K562 (cell line): Measurements from ENCODE around the gene PIK3AP1. TPM values are rescaled to one million over a fixed set of nuclear protein-coding genes. Genes with fewer than 3 reads are reported as not detected.
A peak's percentile ranks its signal among the peaks of the same experiment; 100 is the strongest.

ENCODE experiments used
- ARID3A ChIP-seq: IDR thresholded peaks from 2 replicates; pipeline ENCODE4 v1.6.1; 2012; ENCODE audit warnings: low read depth, low read length, improper control_type of control experiment, borderline replicate concordance
- BCLAF1 ChIP-seq, 2 experiments: fragments of 450-650 bp in 1 of 2; IDR thresholded peaks; 2 replicates each; pipeline ENCODE4 v1.6.1; 2011 to 2017; ENCODE audit warnings: low read depth in 2 of 2, antibody characterized with exemption in 1 of 2, borderline replicate concordance in 1 of 2, low read length in 1 of 2, mild to moderate bottlenecking in 1 of 2, mixed read lengths in 1 of 2; ENCODE audit not compliant: control insufficient read depth in 1 of 2
- CREM ChIP-seq: IDR thresholded peaks from 2 replicates; pipeline ENCODE4 v1.6.1; 2014; ENCODE audit warnings: antibody characterized with exemption, low read depth
- E2F5 ChIP-seq: sonication (generic); formaldehyde crosslinking; IDR thresholded peaks from 2 replicates; pipeline ENCODE4 v1.8.0; 2022; ENCODE audit warnings: mild to moderate bottlenecking, missing genetic modification reagents
- KLF13 ChIP-seq: fragments of 450-650 bp; IDR thresholded peaks from 2 replicates; pipeline ENCODE4 v1.6.1; 2016; ENCODE audit warnings: missing genetic modification characterization, low read depth, mild to moderate bottlenecking, missing compliant biosample characterization, moderate library complexity, borderline replicate concordance
- MBD2 ChIP-seq: sonication (generic); IDR thresholded peaks from 2 replicates; pipeline ENCODE4 v1.6.1; 2016; ENCODE audit warnings: low read depth, borderline replicate concordance
- RFX1 ChIP-seq: fragments of 450-650 bp; IDR thresholded peaks from 2 replicates; pipeline ENCODE4 v1.6.1; 2016; ENCODE audit warnings: mild to moderate bottlenecking, moderate library complexity
- RFX7 ChIP-seq: fragments of 250-450 bp; sonication (Bioruptor Pico); IDR thresholded peaks from 2 replicates; pipeline ENCODE4 v1.5.1; 2021; ENCODE audit warnings: mild to moderate bottlenecking
- SMARCE1 ChIP-seq: fragments of 450-650 bp; IDR thresholded peaks from 2 replicates; pipeline ENCODE4 v1.7.1; 2016; ENCODE audit warnings: mild to moderate bottlenecking
- TAF9B ChIP-seq: fragments of 450-650 bp; IDR thresholded peaks from 2 replicates; pipeline ENCODE4 v1.6.1; 2018; ENCODE audit warnings: mild to moderate bottlenecking; ENCODE audit not compliant: partially characterized antibody
- ZNF184 ChIP-seq: sonication (generic); formaldehyde crosslinking; IDR thresholded peaks from 2 replicates; pipeline ENCODE4 v1.5.0; 2020; ENCODE audit warnings: missing genetic modification reagents
- ZNF232 ChIP-seq: sonication (generic); formaldehyde crosslinking; IDR thresholded peaks from 2 replicates; pipeline ENCODE4 v1.8.0; 2022; ENCODE audit warnings: mild to moderate bottlenecking, missing genetic modification reagents
- ZNF274 ChIP-seq: IDR thresholded peaks from 2 replicates; pipeline ENCODE4 v1.6.1; 2011; ENCODE audit warnings: low read depth, mild to moderate bottlenecking, low read length, moderate library complexity, borderline replicate concordance
- ZNF512 ChIP-seq: IDR thresholded peaks from 2 replicates; pipeline ENCODE4 v1.6.1; 2016; ENCODE audit warnings: missing genetic modification characterization, missing compliant biosample characterization
- ZNF583 ChIP-seq: fragments of 250-450 bp; sonication (Bioruptor Pico); IDR thresholded peaks from 2 replicates; pipeline ENCODE4 v1.4.0; 2020
- ZNF592 ChIP-seq: fragments of 450-650 bp; IDR thresholded peaks from 2 replicates; pipeline ENCODE4 v1.6.1; 2017; ENCODE audit warnings: antibody characterized with exemption, mild to moderate bottlenecking
- polyA plus RNA-seq, 8 experiments: library from polyadenylated mRNA; depleted of rRNA in 4 of 8; stranded (reverse) in 5 of 8; unstranded in 3 of 8; fragments of >200 nt; fragmentation: Nextera tagmentation in 2 of 8; fragmentation: Illumina TruSeq in 1 of 8; extraction: Ambion mirVana in 2 of 8; extraction: Trizol in 1 of 8; gene quantifications; 2 replicates each; pipeline versions ENCODE4 v1.2.1 to v1.2.3, GENCODE V29; 2011 to 2014; ENCODE audit warnings: inconsistent platforms in 1 of 8, missing spikeins in 1 of 8
- total RNA-seq, 7 experiments: library from RNA; depleted of rRNA in 6 of 7; stranded (reverse); fragments of >200 nt in 6 of 7; fragmentation: Illumina TruSeq in 2 of 7; extraction: Trizol in 2 of 7; gene quantifications; 2 replicates each; pipeline versions ENCODE4 v1.2.1 to v1.2.3, GENCODE V29; 2011 to 2021; ENCODE audit warnings: low replicate concordance in 1 of 7

PIK3AP1 gene
- total and polyA plus RNA-seq, 9 of the 15 experiments (the other 6 are each of a cell fraction or from before 2014, with no cell fraction given), result 0.20 to 2.4 (median 1.4) TPM

- no peak for TF ChIP-seq E2F5 (CRISPR knock-in tag)
- TF ChIP-seq MBD2, result peak; percentile 80
- TF ChIP-seq SMARCE1, result peak; percentile 91
- TF ChIP-seq CREM, result peak; percentile 84
- peak; percentile 50; the same call in 1 of the 2 replicates for TF ChIP-seq KLF13 (tag)
- peak; percentile 61; the same call in 1 of the 2 replicates for TF ChIP-seq ZNF592
- no peak for TF ChIP-seq RFX7 (CRISPR knock-in tag)
- peak; percentile 41; the same call in 1 of the 2 replicates for TF ChIP-seq ARID3A
- TF ChIP-seq ZNF232 (CRISPR knock-in tag), result no peak
- TF ChIP-seq ZNF274, result peak; percentile 50; the same call in 1 of the 2 replicates
- no peak for TF ChIP-seq ZNF512 (tag)
- TF ChIP-seq BCLAF1 (IDR thresholded peaks at IDR 0.05; ENCODE audit: borderline replicate concordance in 1 of 2, control insufficient read depth in 1 of 2, low read depth in 2 of 2, low read length in 1 of 2), result no peak
- no peak for TF ChIP-seq ZNF184 (CRISPR knock-in tag)
- TF ChIP-seq ZNF583 (CRISPR knock-in tag), result no peak
- TF ChIP-seq RFX1, result no peak
- TF ChIP-seq TAF9B, result peak; percentile 51
These were observed 101.2 kb downstream of the PIK3AP1 start (continued) for GRCh38 chr10:96619120-96619519.
